Left cardiac atrium (tissue), 4 donors: Measurements from ENCODE around the gene BRF1. TPM values are rescaled to one million over a fixed set of nuclear protein-coding genes. Genes with fewer than 3 reads are reported as not detected.

Source experiments
- ATAC-seq, 2 donors: fragments of 200-7000 bp; cut with Tn5 transposase; one replicate each; pipeline ENCODE4 v1.9.1; 2020; ENCODE audit warnings: mild to moderate bottlenecking in 2 of 2, moderate library complexity in 2 of 2
- DNase-seq: peaks from one replicate; pipeline ENCODE4 v3.0.0-alpha.2; 2020
- intact Hi-C, 2 donors: fragments of 100-400 bp; cut with DNase I; formaldehyde crosslinking; loops; one replicate each; pipeline versions ENCODE4 v1.14.1 to v1.15.1; 2022 to 2023
- total RNA-seq, 2 donors: library from RNA; stranded (reverse); fragmentation: NEBNext Ultra II Directional; extraction: Animal tissue kit (Norgen Biotek cat#: 25700); gene quantifications; one replicate each; pipeline ENCODE4 v1.2.1, GENCODE V29; 2021
- donor health status: DM: no; HTN: yes; CAD: no.
- donor health status: DM: no; HTN: yes; CAD: no; lungs with severe emphysema.
- donor health status: DM: yes; HTN: yes; CAD: no.
- donor health status: Dilated cardiomyopathy.

BRF1 gene
- total RNA-seq, 2 donors from 2014 or later, result 18.8 to 20.0 TPM

- intact Hi-C loops, result no loop called here
- ATAC-seq, result no peak
- no peak for DNase-seq
Measured at GRCh38 chr14:105176513-105176912, 124.3 kb downstream of the BRF1 start.

GRCh38 chr14:105173901-105174894, 126.6 kb downstream of the BRF1 start:
- ATAC-seq (no peak), DNase-seq (no peak)
- intact Hi-C loops, result loop anchor here in 1 of 2 donors (5.0 kb wide), 1 partner anchor 82 kb away; no protein-coding TSS in a partner anchor

- intact Hi-C loops, result loop anchor here in 1 of 2 donors (5.0 kb wide), 1 partner anchor 81 kb away; no protein-coding TSS in a partner anchor
- DNase-seq (no peak), ATAC-seq (no peak)
Measured at GRCh38 chr14:105173145-105173544, 127.7 kb downstream of the BRF1 start.

- DNase-seq (no peak), ATAC-seq (no peak)
- intact Hi-C loops, result loop anchor here in 1 of 2 donors (5.0 kb wide), 1 partner anchor 80 kb away; no protein-coding TSS in a partner anchor
Measured at GRCh38 chr14:105172476-105172875, 128.3 kb downstream of the BRF1 start.

GRCh38 chr14:105171004-105171673, 129.7 kb downstream of the BRF1 start:
- no peak for DNase-seq
- intact Hi-C loops, result loop anchor here in 1 of 2 donors (5.0 kb wide), 1 partner anchor 79 kb away; no protein-coding TSS in a partner anchor
- ATAC-seq, result peak; percentile 12 to 31

GRCh38 chr14:105169776-105170655, 130.8 kb downstream of the BRF1 start:
- DNase-seq (no peak), ATAC-seq (no peak)
- intact Hi-C loops, result loop anchor here in 1 of 2 donors (5.0 kb wide), 1 partner anchor 78 kb away; no protein-coding TSS in a partner anchor

- peak; percentile 12 to 17 for ATAC-seq
- no peak for DNase-seq
- intact Hi-C loops, result no loop called here
Measured at GRCh38 chr14:105168979-105169507, 131.8 kb downstream of the BRF1 start.

- peak; percentile 2 to 21 for ATAC-seq
- intact Hi-C loops, result no loop called here
- peak; percentile 72 for DNase-seq
Measured at GRCh38 chr14:105168496-105168978, 132.3 kb downstream of the BRF1 start, which contains the start of gene JAG2. TSS of gene JAG2 (minus strand) at chr14:105168776. CDS start at chr14:105168420, 356 bp downstream.

- intact Hi-C loops, result no loop called here
- ATAC-seq, result no peak
- no peak for DNase-seq
Measured at GRCh38 chr14:105168093-105168420, 132.7 kb downstream of the BRF1 start.

- DNase-seq (no peak), ATAC-seq (peak in 1 of 2 donors; percentile 25)
- intact Hi-C loops, result no loop called here
Measured at GRCh38 chr14:105167303-105168092, 133.3 kb downstream of the BRF1 start.

- ATAC-seq (no peak), DNase-seq (no peak)
- intact Hi-C loops, result no loop called here
Measured at GRCh38 chr14:105166571-105167302, 134.1 kb downstream of the BRF1 start.

- DNase-seq, result no peak
- intact Hi-C loops, result no loop called here
- no peak for ATAC-seq
Measured at GRCh38 chr14:105165761-105166485, 134.9 kb downstream of the BRF1 start.

GRCh38 chr14:105165134-105165704, 135.6 kb downstream of the BRF1 start:
- ATAC-seq (no peak), DNase-seq (no peak)
- intact Hi-C loops, result no loop called here

- DNase-seq, result no peak
- intact Hi-C loops, result no loop called here
Measured at GRCh38 chr14:105163040-105163742, 137.6 kb downstream of the BRF1 start.

GRCh38 chr14:105162669-105162979, 138.2 kb downstream of the BRF1 start:
- ATAC-seq, result no peak
- DNase-seq, result no peak
- intact Hi-C loops, result no loop called here

More at GRCh38 chr14:105163040-105163742, 137.6 kb downstream of the BRF1 start:
- no peak for ATAC-seq
